LNCaP clone FGC (cell line): ENCODE results near the gene PEX14.

ENCODE experiments used
- DNase-seq: peaks from one replicate; pipeline ENCODE4 v3.0.0-alpha.2; 2011; ENCODE audit warnings: low read depth
- H3K4me3 ChIP-seq: 2 replicates; pipeline ENCODE4 v1.5.1; 2011; ENCODE audit warnings: mild to moderate bottlenecking, low read depth, low read length, control low read depth
- TF ChIP-seq, protein P1 (sequence below): IDR thresholded peaks from 2 replicates; pipeline ENCODE4 v1.5.1; 2012; ENCODE audit warnings: mild to moderate bottlenecking; ENCODE audit not compliant: control insufficient read depth, insufficient read depth; ENCODE audit errors: extremely low read depth

The PEX14 gene

DNA sequence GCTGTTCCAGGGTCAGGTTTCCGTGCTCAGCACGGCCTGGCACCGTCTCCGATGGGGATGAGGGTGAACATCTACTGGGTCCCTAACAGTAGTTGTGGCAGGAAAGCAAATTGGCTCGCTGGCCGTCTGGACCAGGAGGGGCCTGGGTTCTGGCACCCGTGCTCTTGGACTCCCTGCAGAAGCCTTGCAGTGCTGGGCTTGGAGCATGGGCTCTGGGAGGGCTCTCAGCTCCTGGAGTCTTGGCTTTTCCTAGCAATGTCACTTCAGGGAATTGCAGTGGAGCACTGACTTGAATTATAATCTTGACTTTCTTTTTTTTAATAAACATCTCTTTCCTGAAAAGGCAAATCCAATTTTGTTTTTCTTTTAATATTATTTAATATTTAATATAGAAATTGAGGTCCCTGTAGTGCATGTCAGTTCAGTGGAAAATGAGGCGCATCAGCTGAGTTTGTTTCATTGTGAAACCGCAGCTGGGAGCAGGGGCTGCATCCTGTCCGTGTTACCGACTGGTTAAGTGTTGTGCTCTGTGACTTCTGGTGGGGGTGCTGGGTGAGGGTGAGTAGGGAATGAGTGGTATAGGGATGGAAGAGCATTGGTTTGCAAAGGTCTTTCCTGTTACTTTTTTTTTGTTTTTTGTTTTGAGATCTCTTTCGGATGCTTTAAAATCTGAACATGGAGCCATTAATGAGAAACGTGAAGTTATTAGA lies 64.1 kb downstream of the PEX14 start:
- no peak for DNase-seq
- TF ChIP-seq, protein P1, sequence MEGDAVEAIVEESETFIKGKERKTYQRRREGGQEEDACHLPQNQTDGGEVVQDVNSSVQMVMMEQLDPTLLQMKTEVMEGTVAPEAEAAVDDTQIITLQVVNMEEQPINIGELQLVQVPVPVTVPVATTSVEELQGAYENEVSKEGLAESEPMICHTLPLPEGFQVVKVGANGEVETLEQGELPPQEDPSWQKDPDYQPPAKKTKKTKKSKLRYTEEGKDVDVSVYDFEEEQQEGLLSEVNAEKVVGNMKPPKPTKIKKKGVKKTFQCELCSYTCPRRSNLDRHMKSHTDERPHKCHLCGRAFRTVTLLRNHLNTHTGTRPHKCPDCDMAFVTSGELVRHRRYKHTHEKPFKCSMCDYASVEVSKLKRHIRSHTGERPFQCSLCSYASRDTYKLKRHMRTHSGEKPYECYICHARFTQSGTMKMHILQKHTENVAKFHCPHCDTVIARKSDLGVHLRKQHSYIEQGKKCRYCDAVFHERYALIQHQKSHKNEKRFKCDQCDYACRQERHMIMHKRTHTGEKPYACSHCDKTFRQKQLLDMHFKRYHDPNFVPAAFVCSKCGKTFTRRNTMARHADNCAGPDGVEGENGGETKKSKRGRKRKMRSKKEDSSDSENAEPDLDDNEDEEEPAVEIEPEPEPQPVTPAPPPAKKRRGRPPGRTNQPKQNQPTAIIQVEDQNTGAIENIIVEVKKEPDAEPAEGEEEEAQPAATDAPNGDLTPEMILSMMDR = no peak
- H3K4me3 ChIP-seq = no peak overlapping the region

DNA sequence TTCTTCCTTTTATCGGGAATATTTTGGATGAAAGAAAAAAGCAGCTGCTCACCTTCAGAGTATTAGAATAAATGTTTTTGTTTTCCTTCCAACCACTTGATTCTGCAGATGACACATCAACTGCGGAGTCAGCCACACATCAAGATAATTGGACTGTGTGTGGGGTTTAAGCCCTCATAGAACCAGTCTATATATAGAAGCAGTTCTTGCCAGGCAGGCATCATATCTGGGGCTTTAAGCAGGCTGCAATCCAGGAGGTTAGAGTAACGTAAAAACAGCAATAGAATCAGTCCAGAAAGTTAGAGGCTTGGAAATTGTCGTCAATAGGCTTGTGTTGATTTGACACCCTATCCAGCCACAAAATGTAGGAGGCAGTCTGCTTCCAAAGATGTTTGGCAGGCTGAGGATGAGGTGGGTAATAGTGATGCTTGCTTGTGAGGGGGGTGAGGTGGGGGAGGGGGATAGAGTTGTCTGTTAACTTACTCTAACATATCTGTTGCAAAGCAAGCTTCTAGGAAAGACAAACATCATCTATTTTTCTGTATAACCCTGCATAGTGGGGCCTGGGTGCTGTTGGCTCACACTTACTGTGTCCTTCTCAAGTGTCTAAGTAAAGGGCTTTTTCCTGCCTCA lies 64.8 kb downstream of the PEX14 start:
- TF ChIP-seq, protein P1 = no peak
- no peak for DNase-seq
- H3K4me3 ChIP-seq = no peak overlapping the region

DNA sequence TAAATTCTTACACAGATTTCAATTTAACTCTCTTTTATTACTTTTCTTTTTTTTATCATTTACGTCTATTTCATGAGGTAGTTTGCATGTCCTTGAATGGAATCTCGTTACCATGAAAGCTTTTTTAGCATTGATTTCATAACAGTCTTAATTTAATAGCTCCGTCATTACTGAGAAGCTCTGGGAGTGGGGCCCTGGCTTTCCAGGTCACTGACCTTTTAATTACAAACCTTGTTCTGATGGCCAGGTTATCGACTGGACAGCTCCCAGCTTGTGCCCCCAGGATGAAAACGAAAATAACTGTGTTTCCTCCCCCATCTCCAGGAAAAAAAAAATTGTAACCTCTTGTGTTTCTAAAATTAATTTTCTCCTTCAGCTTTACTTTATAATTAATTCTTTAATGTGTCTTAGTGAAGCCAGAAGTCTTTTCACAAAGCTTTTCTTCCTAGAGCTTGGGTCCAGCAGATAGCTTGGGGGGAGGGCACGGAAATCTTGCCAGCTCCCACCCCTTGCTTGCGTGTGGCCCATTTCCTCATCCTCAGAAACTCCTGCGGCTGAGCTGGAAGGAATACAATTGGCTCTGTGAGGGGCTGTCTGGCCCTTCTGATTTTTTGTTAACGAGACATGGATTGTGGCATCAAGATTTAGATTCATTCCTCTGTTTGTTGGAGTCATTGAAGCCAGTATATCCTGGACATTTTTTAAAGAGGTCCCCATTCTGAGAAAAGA lies 65.7 kb downstream of the PEX14 start:
- no peak overlapping the region for H3K4me3 ChIP-seq
- DNase-seq = no peak
- TF ChIP-seq, protein P1 = no peak

DNA sequence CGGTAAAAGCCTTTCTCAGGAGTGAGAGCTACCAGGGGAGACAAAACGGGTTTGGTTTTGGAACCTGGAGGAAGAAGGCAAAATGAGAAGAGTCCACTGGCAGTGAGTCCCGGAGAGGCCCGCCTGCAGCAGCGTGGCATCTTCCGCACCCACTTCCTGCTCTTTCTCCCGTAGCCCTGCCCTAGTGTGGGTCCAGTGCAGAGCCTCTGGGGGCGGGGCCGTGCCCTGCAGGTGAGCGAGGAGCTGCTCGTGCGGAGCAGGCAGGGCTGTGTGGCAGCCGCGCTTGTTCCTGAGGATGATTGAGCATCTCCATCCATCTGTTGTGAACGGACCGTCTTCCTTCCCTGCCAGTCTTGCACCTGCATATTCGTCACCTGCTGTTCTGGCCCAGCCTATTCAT lies 66.5 kb downstream of the PEX14 start:
- TF ChIP-seq, protein P1 = no peak
- no peak for DNase-seq
- H3K4me3 ChIP-seq = no peak overlapping the region

DNA sequence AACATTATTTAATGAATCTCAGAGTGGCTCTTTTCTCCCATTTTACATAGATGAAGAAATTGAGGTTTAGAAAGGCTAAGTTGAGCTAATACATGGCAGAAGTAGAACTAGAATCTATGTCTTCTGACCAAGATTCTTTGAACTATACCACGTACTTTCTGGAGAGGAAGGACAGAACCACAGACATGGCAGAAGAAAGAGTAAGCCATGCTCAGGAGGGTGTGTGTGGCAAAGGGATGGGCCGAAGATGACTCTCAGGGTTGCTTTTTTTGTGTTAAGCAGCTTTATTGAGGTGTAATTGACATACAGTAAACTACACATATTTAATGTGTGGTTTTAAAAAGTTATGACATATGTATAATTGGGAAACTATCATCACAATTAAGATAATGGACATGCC lies 69.5 kb downstream of the PEX14 start:
- no peak for DNase-seq
- H3K4me3 ChIP-seq = no peak overlapping the region
- TF ChIP-seq, protein P1 = no peak

DNA sequence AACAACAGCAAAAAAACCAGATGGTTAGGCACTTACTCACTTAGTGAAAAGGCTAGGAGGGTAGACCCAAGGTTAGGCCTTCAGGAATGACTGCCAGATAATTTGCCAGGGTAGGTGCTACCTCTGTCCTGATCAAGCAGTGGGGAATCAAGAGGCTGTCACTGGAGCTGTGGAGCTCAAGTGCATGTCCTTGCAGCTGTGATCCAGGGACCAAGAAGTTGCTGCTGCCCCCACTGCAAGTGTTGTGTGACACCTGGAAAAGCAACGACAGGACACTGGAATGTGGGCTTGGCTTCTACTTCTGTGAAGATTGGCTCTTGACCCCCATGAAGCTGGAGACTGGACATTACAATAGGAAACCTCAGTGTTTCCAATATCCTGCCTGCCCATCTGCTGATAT lies 72.1 kb downstream of the PEX14 start:
- no peak for DNase-seq
- H3K4me3 ChIP-seq = no peak overlapping the region
- TF ChIP-seq, protein P1 = no peak
